HCT116 (cell line): ENCODE measurements around the gene C20orf204.

Experiments used
- CBX3 ChIP-seq: IDR thresholded peaks from 2 replicates; pipeline ENCODE4 v1.6.1; 2012; ENCODE audit warnings: low read depth
- EGR1 ChIP-seq: IDR thresholded peaks from 2 replicates; pipeline ENCODE4 v1.6.1; 2012; ENCODE audit warnings: low read depth
- EZH2 ChIP-seq: fragments of 200-600 bp; sonication (generic); IDR thresholded peaks from 2 replicates; pipeline ENCODE4 v1.6.1; 2017; ENCODE audit warnings: antibody characterized with exemption, mixed run types
- EZH2phosphoT487 ChIP-seq: fragments of 200-600 bp; IDR thresholded peaks from 2 replicates; pipeline ENCODE4 v1.6.1; 2018; ENCODE audit warnings: antibody characterized with exemption, borderline replicate concordance
- POLR2A ChIP-seq: IDR thresholded peaks from 2 replicates; pipeline ENCODE4 v1.7.0; 2011; ENCODE audit warnings: borderline replicate concordance; ENCODE audit not compliant: insufficient read depth, insufficient read length; ENCODE audit errors: extremely low read depth
- POLR2AphosphoS5 ChIP-seq: IDR thresholded peaks from 2 replicates; pipeline ENCODE4 v1.6.1; 2011; ENCODE audit warnings: mild to moderate bottlenecking, low read depth, low read length, moderate library complexity
- RAD21 ChIP-seq: IDR thresholded peaks from 2 replicates; pipeline ENCODE4 v1.6.1; 2012; ENCODE audit warnings: low read depth, mild to moderate bottlenecking
- TCF7L2 ChIP-seq: IDR thresholded peaks from 2 replicates; pipeline ENCODE4 v1.7.0; 2011; ENCODE audit warnings: borderline replicate concordance, inconsistent platforms; ENCODE audit not compliant: insufficient read depth, insufficient read length; ENCODE audit errors: extremely low read depth
- ZFX ChIP-seq: fragments of 450-650 bp; IDR thresholded peaks from 2 replicates; pipeline ENCODE4 v1.6.1; 2017
- TF ChIP-seq, protein P1 (sequence below), 3 experiments: fragments of 200-600 bp in 1 of 3; sonication (generic) in 1 of 3; IDR thresholded peaks in 2 of 3; conservative IDR thresholded peaks in 1 of 3; 2 replicates each; pipeline ENCODE4 v1.5.1; 2012 to 2017; ENCODE audit warnings: low read depth in 2 of 3, low read length in 2 of 3, antibody characterized with exemption in 1 of 3, borderline replicate concordance in 1 of 3, control low read depth in 1 of 3, mild to moderate bottlenecking in 1 of 3, mixed read lengths in 1 of 3, mixed run types in 1 of 3, moderate library complexity in 1 of 3; ENCODE audit not compliant: insufficient read depth in 1 of 3
- TF ChIP-seq, protein P2 (sequence below): IDR thresholded peaks from 2 replicates; pipeline ENCODE4 v1.6.1; 2012; ENCODE audit warnings: low read depth

DNA sequence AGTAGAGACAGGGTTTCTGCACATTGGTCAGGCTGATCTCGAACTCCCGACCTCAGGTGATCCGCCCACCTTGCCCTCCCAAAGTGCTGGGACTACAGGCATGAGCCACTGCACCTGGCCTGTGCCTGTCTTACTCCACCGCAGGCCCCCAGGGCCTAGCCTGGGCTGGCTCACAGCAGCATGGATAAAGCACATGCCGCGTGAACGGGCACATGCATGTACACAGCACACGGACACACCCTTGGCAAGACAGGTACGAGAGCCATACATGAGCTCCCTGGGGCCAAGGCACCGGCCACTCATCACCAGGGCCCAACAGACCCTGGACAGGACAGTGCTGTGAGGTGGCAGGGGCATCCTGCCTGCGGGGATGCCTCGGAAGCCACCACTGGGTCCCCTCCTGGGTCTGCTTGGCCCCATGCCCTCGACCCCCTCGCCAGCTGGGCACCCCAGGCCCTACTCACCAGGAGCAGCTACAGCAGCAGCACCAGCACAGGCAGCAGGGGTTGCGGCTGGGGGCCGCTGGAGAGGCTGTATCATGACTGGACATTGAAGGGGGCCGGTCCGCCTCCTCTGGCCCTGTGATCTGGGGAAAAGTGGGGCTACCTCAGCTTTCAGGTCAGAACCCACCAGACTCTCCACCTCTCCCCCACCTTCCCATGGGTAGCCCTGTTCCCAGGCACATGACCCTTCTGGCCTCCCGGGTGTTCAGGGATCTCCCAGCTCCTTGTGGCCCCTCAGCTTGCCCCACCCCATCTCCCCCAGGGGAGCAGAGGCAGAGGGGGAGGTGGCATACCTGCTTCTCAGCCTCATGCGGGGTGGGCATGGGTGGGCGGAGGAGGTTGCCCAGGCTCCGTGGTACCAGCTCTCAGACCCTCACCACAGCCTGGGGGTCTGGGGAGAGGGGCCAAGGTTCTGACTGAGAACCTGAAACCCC, 40.3 kb downstream of the C20orf204 start:
- TF ChIP-seq, protein P1, sequence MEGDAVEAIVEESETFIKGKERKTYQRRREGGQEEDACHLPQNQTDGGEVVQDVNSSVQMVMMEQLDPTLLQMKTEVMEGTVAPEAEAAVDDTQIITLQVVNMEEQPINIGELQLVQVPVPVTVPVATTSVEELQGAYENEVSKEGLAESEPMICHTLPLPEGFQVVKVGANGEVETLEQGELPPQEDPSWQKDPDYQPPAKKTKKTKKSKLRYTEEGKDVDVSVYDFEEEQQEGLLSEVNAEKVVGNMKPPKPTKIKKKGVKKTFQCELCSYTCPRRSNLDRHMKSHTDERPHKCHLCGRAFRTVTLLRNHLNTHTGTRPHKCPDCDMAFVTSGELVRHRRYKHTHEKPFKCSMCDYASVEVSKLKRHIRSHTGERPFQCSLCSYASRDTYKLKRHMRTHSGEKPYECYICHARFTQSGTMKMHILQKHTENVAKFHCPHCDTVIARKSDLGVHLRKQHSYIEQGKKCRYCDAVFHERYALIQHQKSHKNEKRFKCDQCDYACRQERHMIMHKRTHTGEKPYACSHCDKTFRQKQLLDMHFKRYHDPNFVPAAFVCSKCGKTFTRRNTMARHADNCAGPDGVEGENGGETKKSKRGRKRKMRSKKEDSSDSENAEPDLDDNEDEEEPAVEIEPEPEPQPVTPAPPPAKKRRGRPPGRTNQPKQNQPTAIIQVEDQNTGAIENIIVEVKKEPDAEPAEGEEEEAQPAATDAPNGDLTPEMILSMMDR (IDR thresholded peaks at IDR 0.05 in 2 of 3, conservative IDR thresholded peaks at IDR 0.05 in 1 of 3; ENCODE audit: borderline replicate concordance in 1 of 3, insufficient read depth in 1 of 3, low read depth in 2 of 3, low read length in 2 of 3), result no peak
- TF ChIP-seq EZH2phosphoT487, result no peak
- no peak for TF ChIP-seq POLR2A
- no peak for TF ChIP-seq EZH2
- no peak for TF ChIP-seq RAD21
- no peak for TF ChIP-seq TCF7L2
- TF ChIP-seq, protein P2, sequence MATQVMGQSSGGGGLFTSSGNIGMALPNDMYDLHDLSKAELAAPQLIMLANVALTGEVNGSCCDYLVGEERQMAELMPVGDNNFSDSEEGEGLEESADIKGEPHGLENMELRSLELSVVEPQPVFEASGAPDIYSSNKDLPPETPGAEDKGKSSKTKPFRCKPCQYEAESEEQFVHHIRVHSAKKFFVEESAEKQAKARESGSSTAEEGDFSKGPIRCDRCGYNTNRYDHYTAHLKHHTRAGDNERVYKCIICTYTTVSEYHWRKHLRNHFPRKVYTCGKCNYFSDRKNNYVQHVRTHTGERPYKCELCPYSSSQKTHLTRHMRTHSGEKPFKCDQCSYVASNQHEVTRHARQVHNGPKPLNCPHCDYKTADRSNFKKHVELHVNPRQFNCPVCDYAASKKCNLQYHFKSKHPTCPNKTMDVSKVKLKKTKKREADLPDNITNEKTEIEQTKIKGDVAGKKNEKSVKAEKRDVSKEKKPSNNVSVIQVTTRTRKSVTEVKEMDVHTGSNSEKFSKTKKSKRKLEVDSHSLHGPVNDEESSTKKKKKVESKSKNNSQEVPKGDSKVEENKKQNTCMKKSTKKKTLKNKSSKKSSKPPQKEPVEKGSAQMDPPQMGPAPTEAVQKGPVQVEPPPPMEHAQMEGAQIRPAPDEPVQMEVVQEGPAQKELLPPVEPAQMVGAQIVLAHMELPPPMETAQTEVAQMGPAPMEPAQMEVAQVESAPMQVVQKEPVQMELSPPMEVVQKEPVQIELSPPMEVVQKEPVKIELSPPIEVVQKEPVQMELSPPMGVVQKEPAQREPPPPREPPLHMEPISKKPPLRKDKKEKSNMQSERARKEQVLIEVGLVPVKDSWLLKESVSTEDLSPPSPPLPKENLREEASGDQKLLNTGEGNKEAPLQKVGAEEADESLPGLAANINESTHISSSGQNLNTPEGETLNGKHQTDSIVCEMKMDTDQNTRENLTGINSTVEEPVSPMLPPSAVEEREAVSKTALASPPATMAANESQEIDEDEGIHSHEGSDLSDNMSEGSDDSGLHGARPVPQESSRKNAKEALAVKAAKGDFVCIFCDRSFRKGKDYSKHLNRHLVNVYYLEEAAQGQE, result no peak
- no peak for TF ChIP-seq EGR1
- TF ChIP-seq POLR2AphosphoS5, result no peak
- no peak for TF ChIP-seq ZFX
- TF ChIP-seq CBX3, result no peak
